Measurements from ENCODE around the gene PTP4A1.

The PTP4A1 gene

GRCh38 chr6:63537959-63538300, 34.4 kb upstream of the PTP4A1 start:
- ChIA-PET CTCF (no interaction called here), POLR2A (no interaction called here)
- no peak for DNase-seq (ENCODE audit: extremely low spot score)
- no peak for TF ChIP-seq CTCF (IDR thresholded peaks at IDR 0.05; ENCODE audit: control extremely low read depth, extremely low read depth, low read depth, missing control alignments)

DNA sequence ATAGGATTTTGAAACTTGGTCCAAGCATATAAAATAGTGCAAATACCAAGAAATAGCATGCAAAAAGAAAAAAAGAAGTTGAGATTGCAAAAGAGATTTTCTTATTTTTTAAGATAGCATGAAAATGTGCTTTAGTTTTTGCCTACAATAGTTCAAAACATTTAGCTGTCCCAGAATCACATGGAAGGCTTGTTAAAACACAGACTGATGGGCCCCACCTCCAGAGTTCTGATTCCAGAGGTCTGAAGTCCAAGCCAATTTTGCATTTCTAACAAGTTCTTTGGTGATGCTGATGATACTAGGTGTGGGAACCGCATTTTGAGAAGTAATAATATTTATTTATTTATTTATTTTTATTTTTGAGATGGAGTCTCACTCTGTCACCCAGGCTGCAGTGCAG, 33.7 kb upstream of the PTP4A1 start:
- no peak for DNase-seq (ENCODE audit: extremely low spot score)
- no peak for TF ChIP-seq CTCF (IDR thresholded peaks at IDR 0.05; ENCODE audit: control extremely low read depth, extremely low read depth, low read depth, missing control alignments)
- ChIA-PET CTCF (no interaction called here), POLR2A (no interaction called here)

DNA sequence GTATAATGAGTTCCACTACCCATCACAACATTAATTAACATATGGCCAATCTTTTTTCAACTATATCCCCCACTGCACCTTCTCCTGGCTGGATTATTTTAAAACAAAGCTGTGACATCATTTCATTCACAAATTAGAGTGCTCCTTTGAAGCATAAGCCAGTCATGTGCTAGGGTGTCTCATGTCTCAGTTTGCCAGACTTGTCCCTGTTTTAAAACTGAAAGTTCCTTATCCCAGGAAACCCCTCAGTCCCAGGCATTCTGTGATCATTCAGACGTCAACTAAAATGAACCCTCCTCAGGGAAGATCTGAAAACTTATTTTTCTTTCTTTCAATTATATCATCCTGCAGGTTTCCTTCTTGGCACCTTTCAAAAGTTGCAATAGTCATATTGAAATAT, 29.3 kb upstream of the PTP4A1 start:
- TF ChIP-seq CTCF (IDR thresholded peaks at IDR 0.05; ENCODE audit: control extremely low read depth, extremely low read depth, low read depth, missing control alignments): no peak
- no peak for DNase-seq (ENCODE audit: extremely low spot score)
- ChIA-PET POLR2A (no interaction called here), CTCF (interaction anchor here (0.9 kb wide), 1 partner anchor 32 kb away, joined by 3 read pairs; no protein-coding TSS in a partner anchor)

DNA sequence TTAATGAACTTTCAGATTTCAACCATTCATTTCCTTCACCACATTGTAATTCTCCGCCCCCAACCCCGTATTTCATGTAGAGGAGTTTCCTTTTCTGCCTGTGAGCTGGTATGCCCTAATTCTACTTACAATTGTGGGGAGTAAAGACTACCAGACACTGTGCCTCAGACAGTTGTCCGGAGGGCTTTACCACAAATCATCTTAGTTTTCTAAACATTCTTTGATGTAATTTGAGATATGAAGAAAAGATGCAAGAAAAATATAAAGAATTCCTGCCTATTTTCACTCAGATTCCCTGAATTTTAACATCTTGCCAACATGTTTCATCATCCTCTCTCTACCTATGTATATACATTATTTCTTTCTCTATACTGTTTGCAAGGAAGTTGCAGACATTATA, 28.3 kb upstream of the PTP4A1 start:
- POLR2A ChIA-PET: no interaction called here
- CTCF ChIA-PET: interaction anchor here (1.0 kb wide), 1 partner anchor 63 kb away, joined by 3 read pairs; no protein-coding TSS in a partner anchor
- no peak for DNase-seq (ENCODE audit: extremely low spot score)
- no peak for TF ChIP-seq CTCF (IDR thresholded peaks at IDR 0.05; ENCODE audit: control extremely low read depth, extremely low read depth, low read depth, missing control alignments)

GRCh38 chr6:63546236-63546635, 26.0 kb upstream of the PTP4A1 start:
- no peak for DNase-seq (ENCODE audit: extremely low spot score)
- CTCF ChIA-PET: interaction anchor here (1.5 kb wide), 1 partner anchor 11 kb away, joined by 4 read pairs; no protein-coding TSS in a partner anchor
- POLR2A ChIA-PET: no interaction called here
- TF ChIP-seq CTCF (IDR thresholded peaks at IDR 0.05; ENCODE audit: control extremely low read depth, extremely low read depth, low read depth, missing control alignments): no peak

DNA sequence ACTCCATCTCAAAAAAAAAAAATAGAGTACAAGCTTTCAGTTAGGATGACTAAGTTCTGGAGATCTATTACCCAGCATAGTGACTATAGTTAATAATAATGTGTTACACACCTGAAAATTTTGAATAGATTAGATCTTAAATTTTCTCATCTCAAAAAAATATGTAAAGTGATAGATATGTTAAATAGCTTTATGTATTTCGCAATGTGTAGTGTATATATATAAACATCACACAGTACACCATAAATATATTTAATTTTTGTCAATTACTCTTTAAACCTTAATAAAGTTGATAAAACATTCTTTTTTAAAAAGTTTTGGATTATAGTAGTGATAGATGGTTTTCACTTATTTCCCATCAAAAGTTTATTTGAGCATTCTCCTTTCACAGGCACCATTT, 25.6 kb upstream of the PTP4A1 start:
- no peak for TF ChIP-seq CTCF (IDR thresholded peaks at IDR 0.05; ENCODE audit: control extremely low read depth, extremely low read depth, low read depth, missing control alignments)
- ChIA-PET CTCF (interaction anchor here (1.5 kb wide), 1 partner anchor 12 kb away, joined by 4 read pairs; no protein-coding TSS in a partner anchor), POLR2A (no interaction called here)
- DNase-seq (ENCODE audit: extremely low spot score): no peak

GRCh38 chr6:63549076-63549475, 23.2 kb upstream of the PTP4A1 start:
- CTCF ChIA-PET: interaction anchor here (1.0 to 1.4 kb wide), 3 partner anchors 10 to 196 kb away, joined by 3 to 4 read pairs (median 3); no protein-coding TSS in a partner anchor
- POLR2A ChIA-PET: no interaction called here
- no peak for DNase-seq (ENCODE audit: extremely low spot score)
- TF ChIP-seq CTCF (IDR thresholded peaks at IDR 0.05; ENCODE audit: control extremely low read depth, extremely low read depth, low read depth, missing control alignments): no peak

Data from GM10248 (cell line).